Fibroblast of skin of right biceps (primary cell): ENCODE measurements around the gene BLOC1S1.

Source experiments
- DNase-seq: peaks from one replicate; pipeline ENCODE4 v3.0.0-alpha.2; 2013

BLOC1S1 gene

DNA sequence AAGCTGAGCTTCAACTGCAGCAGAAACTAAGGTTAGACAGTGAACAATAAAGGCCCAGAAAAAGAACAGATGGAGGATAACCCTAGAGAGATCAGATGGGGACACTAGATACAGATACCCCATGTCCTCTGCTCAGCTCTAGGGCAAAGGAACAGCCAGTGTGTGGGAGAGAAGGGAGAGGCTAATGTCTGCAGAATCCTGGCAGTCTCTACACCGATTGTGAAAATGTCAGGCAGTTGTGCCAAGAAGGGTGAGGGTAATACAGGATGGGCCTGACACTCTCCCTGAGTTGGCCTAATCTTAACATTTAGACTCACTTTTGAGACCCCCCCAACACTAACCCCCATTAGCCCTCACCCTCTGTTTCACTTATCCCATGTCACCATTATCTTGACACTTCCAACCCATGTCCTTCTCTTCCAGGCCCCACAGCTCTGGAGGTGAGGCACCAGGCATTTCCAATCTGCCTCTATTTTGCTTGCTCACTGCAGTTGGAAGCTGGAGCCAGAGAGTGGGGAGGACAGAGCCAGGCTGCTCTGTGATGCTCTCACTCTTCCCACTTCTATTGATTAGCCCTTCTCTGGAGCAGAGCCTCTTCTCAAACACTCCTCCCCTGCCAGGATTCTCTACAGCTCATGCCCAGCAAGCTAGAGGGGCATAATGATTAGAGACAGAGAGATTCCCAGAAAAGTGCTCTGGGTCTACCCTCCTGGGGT lies 3.0 kb upstream of the BLOC1S1 start:
- no peak for DNase-seq

GRCh38 chr12:55713721-55714120 lies 2.1 kb upstream of the BLOC1S1 start:
- DNase-seq = peak; percentile 92

DNA sequence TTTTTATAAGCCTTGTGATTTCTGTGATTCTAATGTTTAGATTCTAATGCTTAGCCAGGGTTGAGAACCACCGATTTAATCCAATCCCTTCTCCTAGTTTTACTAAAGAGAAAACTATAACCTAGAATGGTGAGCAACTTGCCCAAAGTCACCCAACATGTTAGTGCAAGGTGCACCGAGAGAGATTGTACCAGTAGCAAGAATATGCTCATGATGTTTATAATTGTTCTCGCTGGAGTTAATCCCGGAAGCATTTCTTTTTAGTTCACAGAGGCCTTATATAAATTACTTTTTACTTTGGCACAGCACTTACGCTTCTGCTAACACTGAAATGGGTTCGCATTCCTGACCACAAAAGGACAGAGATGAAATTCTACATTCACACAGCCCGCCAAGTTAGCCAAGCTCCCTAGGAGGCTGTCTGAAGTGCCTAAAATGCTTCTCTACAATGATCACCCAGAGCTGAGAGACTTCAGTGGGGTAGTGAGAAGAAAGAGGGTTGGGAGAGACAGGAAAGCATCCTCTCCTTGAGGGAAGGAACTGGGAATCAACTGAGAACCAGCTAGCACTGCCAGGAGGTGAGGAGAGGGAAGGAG lies 579 bp upstream of the BLOC1S1 start:
- DNase-seq = no peak

DNA sequence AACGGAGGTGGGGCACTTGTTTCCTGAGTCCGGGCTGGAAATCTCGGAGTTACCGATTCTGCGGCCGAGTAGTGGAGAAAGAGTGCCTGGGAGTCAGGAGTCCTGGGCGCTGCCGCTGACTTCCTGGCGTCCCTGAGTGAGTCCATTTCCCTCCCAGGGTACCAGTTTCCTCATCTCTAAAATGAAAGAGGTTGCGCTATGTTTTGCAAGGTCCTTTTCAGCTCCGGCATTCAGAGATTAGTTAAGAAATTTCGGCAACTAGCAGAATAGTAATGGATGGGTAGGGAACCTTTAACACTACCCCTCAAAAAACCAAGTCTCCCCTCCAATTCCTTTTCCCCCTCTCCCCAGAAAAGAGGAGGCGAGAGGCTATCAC lies 724 bp downstream of the BLOC1S1 start:
- no peak for DNase-seq

DNA sequence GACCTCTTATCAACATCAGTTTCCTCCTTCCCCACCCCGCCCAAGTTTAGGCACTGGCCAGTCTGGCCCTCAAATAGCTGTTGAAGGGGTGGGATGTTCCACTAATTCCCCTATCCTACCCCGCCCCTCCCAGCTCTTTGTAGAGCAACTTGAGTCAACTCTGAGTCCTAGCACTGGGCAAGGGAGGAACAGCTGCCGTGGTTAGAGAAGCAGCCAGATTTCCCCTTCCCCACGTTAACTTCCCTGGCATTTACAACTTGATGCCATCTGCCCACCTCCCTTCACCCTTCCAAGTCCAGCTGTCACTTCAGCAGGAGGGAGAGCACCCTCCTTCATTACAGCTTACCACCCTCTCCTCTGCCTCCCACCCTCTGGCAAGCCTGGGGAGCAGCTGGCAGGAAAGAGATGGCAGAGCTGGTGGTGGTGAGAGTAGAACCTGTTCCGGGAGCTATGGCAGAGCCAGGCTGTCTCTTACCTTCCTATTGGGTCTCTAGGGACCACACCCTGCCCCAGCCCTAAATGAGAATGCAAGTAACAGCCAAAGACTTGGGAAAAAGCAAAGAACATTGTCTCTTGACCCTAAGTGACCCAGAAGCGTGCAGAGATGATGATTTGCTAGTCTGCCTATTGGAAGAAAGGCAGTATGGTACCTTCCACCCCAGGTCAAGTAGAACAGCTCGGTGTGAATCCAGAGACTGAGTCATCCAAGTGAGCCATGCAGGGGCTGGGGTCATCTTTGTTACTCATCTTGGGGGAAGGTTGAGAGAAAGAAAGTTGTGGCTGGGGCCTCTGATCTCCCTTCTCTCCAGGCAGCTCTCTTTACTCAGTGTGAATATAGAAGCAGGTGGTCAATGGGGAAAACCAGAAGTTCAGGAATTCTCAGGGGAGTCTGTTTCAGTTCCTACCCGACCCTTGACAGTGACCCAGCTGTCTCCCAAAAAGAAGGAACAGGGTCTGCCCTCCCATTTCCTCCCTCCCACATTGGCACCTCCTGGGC lies 1.5 kb downstream of the BLOC1S1 start:
- DNase-seq = peak; percentile 74

DNA sequence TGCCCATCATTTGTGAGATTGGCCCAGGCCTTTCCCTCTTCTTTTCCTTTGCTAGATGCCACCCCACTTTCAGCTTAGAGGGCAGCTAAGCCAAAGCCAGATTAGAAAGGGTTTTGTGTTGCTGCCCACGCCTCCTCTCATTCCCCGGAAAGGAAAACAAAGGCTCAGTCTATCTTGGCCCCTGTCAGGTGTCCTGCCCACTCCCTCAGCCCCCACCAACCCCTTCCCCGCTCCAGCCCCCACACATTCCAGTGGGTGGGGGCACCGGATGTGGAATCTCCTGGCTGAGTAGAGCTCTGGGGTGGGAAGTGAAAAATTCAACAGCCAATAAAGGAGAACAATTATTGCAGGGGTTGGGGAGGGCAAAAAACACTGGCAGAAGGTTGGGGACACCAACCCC lies 2.2 kb downstream of the BLOC1S1 start:
- no peak for DNase-seq

GRCh38 chr12:55718624-55719275 lies 2.9 kb downstream of the BLOC1S1 start:
- DNase-seq = peak; percentile 50

DNA sequence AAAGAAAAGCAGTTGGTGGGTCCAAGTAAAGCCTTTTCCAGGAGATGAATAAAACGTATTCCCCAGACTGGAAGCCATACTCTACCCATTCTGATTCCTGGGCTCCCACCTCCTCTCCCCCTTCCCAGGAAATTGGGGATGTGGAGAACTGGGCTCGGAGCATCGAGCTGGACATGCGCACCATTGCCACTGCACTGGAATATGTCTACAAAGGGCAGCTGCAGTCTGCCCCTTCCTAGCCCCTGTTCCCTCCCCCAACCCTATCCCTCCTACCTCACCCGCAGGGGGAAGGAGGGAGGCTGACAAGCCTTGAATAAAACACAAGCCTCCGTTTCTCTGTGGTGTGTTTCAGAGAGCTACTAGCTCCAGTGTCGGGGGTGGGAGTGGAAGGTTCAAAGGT lies 3.5 kb downstream of the BLOC1S1 start:
- no peak for DNase-seq

GRCh38 chr12:55720071-55720564 lies 4.3 kb downstream of the BLOC1S1 start, which contains the start of gene RDH5:
RDH5 (plus strand) TSS chr12:55720393; CDS start chr12:55721185, 792 bp downstream.
- DNase-seq = peak; percentile 40

DNA sequence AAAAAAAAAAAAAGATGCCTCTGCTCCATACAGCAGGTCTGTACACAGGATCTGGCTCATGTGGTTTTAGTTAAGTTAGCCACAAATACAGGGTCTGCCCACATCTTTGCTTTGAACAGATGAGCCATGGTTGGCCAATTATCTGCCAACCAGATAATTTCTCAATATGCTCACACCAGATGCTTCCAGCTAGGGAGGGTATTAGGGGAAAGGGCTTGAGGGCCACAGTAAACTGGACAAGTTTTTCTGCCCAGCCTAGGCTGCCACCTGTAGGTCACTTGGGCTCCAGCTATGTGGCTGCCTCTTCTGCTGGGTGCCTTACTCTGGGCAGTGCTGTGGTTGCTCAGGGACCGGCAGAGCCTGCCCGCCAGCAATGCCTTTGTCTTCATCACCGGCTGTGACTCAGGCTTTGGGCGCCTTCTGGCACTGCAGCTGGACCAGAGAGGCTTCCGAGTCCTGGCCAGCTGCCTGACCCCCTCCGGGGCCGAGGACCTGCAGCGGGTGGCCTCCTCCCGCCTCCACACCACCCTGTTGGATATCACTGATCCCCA lies 5.1 kb downstream of the BLOC1S1 start:
- peak; percentile 78 for DNase-seq

GRCh38 chr12:55721601-55722213 lies 5.9 kb downstream of the BLOC1S1 start:
- no peak for DNase-seq

GRCh38 chr12:55722948-55723347 lies 7.1 kb downstream of the BLOC1S1 start:
- DNase-seq = no peak

GRCh38 chr12:55723516-55724225 lies 7.8 kb downstream of the BLOC1S1 start:
- DNase-seq = no peak

DNA sequence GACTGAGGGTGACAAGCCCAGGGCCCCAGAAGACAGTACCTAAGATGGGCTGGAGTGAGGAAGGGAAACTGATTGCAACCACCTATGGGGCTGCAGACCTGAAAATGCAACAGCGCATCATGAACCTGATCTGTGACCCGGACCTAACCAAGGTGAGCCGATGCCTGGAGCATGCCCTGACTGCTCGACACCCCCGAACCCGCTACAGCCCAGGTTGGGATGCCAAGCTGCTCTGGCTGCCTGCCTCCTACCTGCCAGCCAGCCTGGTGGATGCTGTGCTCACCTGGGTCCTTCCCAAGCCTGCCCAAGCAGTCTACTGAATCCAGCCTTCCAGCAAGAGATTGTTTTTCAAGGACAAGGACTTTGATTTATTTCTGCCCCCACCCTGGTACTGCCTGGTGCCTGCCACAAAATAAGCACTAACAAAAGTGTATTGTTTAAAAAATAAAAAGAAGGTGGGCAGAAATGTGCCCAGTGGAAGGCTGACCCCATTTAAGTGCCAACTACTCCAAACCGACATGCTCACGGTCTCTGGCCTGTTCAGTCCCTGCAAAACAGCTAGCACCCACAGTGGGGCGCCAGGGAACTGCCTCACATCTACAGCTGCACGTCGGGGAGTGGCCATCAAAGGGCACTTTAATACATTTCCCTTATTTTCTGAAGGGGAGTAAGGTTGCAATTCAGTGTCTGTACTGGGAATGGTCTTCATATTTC lies 8.5 kb downstream of the BLOC1S1 start:
- peak; percentile 67 for DNase-seq

DNA sequence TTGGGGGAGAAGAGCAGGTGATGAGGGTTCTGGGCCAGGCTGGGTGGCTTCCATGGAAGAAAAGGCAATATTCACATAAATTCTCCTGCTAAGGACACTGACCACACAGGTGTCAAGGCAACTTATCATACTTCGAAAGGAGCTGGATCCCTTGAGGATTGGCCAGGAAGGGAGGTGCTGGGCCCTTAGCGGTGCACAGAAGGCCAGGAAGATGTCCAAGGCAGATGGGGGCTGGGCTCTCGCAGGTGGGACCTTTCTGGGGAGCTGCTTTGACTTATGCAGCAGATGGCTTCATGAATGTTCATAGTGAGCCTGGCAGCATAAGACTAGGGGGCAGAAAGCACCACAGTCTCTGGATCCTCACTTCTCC lies 9.1 kb downstream of the BLOC1S1 start:
- no peak for DNase-seq

DNA sequence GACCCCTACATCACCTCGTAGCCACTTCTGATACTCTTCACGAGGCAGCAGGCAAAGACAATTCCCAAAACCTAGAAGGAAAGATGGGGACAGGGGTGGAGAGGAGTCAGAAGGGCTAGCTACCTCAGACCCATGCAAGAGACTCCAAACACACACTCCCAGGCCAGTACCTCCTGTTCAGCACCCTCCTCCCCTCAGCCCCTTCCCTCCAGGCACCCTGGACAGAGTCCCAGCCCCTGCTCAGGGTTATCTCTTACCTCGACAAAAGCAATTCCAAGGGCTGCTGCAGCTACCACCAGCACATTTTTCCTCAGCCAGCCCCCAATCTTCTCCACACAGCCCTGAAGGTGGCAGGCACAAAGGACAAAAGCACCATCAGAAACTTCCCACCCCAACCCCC lies 9.7 kb downstream of the BLOC1S1 start:
- DNase-seq = no peak

DNA sequence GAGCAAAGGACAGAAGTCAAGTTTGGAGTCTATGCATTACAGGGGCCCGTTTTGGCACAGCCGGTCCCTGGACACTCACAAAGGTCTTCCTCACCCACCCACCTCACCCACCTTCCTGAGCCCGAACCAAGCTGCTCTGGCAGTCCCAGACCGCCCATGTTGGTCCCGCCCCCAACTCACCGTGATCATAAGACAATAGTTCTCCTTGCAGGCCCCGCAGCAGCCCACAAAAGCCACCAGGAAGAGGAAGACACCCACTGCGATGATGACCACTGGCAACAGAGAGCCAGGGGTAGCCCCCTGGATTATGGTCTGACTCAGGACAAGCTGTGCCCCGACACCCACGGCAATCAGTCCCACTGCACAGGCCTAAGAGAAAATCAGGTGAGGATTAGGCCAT lies 11.1 kb downstream of the BLOC1S1 start:
- no peak for DNase-seq

GRCh38 chr12:55727643-55728185 lies 11.9 kb downstream of the BLOC1S1 start:
- no peak for DNase-seq

DNA sequence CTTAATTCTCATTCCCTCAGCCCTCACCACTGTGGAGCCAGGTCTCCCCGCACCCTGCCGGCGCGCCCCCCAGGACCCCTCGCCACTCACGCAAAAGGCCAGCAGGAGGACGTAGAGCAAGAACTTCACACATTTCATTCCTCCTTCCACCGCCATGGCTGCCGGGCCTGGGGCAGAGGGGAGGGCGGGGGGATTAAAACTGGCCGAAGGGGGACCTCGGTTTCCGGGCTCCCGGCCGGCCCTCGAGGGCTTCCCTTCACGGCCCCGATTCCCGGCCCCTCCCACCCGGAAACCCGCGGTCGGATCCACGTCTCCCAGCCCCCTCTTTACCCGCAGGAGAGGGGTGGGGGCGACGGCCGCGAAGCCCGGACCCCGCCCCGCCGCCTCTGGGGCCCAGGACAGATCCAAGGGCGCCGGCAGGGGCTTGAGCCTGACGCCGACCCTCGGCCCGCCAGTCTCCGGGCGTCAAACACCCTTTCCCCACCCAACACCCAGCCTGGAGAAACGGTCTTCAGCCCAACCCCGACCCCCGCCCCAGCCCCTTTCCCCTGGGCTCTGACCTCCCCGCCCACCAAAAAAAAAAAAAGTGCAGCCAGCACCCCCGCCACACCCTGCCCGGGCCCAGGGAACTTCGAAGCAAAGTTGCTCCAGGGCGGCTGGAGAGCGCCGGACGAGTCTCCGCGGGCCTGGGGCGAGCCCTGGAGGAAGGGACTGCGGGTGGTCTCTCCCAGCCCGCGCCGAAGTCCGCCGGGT lies 12.5 kb downstream of the BLOC1S1 start:
- DNase-seq = peak; percentile 73
